GM19099 (cell line): ENCODE results near the gene MSI2.

Experiments
- POLR2A ChIP-seq: IDR thresholded peaks from 3 replicates; pipeline ENCODE4 v1.6.1; 2011; ENCODE audit warnings: low read depth; ENCODE audit not compliant: insufficient read length; ENCODE audit errors: extremely low read depth

MSI2 gene

DNA sequence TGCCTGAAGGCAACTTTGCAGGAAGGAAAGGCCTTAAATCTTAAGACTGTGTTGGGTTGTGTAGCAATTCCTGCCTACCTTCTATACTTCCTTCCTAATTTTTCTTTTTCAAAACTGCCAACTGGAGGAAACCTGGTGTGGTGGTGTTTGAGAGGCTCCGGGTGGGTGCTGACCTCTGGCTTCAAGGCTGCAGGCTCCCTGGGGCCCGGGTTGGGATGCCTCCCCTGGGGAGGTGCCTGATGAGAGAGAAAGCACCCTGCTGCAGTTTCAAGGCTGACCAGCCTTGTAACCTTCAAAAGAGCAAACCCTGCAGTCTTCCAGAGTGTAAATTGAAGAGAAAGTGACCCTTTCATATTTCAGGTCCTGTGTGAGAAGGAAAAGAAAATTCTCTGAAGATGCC lies 55.9 kb downstream of the MSI2 start:
- TF ChIP-seq POLR2A, result no peak

- no peak for TF ChIP-seq POLR2A
Measured at GRCh38 chr17:57313097-57313835, 56.9 kb downstream of the MSI2 start.

DNA sequence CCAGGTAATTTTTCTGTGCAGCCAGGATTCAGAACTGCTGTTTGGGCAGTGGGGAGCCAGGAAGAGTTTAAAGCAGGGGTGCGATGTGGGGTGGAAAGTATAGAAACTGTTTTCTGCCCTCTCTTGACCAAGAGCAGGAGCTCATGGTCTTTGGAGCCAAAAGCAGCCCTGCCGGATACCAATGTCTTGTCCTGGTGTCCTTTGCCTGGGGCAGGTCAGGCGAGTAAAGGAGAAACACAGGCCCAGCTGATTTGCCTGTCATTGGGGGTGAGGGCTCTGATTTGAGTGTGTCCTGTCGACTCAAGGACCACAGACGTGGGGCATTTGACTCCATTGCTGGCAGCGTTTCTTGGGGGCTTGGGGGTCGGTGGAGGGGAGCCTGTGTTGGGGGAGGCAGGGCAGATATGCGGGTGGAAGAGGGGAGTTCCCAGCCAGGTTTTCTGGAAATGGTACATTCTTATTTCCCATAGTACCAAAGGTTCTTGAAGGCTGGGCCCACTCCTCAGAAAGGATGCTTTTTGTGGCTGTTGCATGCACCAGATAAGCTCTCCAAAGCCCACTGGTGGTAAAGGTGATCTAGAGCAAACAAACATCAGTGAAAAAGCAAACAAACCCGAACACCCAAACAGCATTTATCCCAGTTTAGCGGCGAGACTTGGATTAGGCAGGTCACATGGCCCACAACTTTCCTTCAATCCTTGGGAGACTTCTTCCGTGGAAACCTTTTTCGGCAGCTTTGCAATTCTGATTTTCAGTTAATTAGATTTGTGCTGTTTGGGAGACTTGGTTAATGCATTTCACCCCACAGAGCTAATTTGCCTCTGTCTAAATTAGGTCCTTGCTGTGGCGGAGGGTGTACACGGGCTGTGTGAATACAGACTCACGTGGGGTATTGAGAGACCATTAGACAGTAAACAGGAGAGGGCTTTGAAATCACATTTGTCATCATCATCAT lies 59.0 kb downstream of the MSI2 start:
- TF ChIP-seq POLR2A, result no peak

GRCh38 chr17:57316361-57316760 lies 60.0 kb downstream of the MSI2 start:
- no peak for TF ChIP-seq POLR2A

GRCh38 chr17:57317079-57317478 lies 60.8 kb downstream of the MSI2 start:
- no peak for TF ChIP-seq POLR2A

- no peak for TF ChIP-seq POLR2A
Measured at GRCh38 chr17:57318913-57319312, 62.6 kb downstream of the MSI2 start.

- no peak for TF ChIP-seq POLR2A
Measured at GRCh38 chr17:57319806-57320205, 63.5 kb downstream of the MSI2 start.

- no peak for TF ChIP-seq POLR2A
Measured at GRCh38 chr17:57323391-57323790, 67.1 kb downstream of the MSI2 start.

- TF ChIP-seq POLR2A, result no peak
Measured at GRCh38 chr17:57324060-57324459, 67.7 kb downstream of the MSI2 start.

DNA sequence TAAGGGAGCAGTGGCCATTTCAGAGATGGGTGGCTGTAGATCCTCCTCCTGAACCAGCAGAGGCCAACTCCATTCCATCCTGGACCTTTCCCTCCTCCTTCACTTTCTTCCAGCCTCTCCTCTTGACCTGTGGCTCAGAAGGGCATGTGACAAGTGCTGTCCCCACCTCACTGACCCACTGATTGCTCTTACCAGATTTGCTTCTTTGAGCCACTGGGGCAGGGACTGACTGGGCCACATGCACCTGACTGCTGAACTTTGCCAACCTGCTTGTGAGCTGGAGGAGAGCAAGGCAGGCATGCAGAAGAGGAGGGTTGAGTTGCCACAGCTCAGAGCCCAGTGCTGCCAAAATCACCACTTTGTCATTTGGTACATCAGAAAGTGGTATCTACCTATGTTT lies 68.3 kb downstream of the MSI2 start:
- TF ChIP-seq POLR2A, result no peak

DNA sequence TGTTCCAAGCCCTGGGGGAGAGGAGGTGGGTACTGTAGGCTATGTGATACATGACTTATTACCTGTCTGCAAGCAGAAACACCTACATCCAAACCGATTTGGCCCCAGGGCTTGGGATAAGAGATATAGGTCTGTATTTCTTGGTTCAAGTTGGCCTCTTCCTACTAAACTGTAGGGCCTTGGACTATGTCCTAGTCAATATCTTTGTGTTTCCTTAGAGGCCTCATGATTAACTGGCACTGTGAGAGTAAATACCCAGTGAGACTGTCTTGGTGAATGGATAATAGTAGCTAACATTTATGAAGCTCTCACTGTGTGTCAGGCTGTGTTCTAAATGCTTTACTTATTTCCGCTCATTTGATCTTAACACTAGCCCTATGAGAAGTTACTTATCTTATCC lies 70.0 kb downstream of the MSI2 start:
- TF ChIP-seq POLR2A, result no peak

DNA sequence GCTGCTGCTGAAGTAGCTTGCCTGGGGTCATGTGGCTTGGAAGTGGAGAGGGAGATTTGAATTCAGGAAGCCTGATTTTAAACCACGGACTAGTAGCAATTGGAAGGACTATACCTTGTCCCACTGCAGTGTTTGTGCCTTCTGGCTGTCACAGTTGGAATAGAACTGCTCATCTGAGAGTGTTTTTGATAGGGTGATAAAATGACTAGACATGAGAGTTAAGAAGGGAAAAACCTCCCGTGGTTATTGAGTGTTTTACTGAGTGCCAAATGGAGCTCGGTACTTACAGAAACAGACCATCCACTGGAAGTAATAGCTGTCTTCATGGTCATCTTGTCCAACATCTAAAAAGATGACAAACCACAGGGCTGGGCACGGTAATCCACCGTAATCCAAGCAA lies 70.4 kb downstream of the MSI2 start:
- TF ChIP-seq POLR2A, result no peak

DNA sequence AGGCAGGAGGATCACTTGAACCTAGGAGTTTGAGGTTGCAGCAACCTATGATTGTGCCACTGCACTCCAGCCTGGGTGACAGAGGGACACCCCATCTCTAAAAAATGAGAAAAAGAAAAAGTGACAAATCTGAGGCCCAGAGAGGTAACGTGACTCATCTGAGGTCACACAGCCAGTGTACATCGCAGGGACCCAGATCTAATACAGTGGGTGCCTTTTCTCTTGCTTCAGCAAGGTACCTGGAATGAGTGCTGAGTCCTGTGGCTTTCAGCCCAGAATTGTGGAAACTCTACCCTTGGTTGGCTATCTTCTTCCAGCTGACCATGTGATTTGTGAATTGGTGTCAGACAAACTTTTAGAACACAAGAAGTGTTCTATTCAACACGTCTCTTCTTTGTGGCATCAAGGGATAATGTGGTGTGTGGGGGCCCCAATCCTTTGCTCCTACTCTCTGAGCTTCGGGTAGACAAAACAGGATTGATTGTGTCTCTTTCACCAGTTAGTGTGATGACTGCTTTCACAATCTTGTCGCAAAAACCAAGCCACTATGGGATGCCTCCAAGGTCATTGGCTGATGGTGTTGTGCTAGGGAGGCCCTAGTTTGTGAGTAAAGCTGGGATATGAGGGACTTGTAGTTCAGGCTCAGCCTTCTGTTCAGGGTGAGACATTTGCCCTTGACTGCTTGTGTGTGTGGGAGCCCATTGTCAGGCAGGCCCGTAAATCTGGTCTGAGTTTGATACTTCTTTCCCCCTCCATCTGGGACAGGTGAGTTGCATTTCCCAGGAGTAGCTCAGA lies 71.0 kb downstream of the MSI2 start:
- TF ChIP-seq POLR2A, result no peak

GRCh38 chr17:57328109-57328882 lies 72.0 kb downstream of the MSI2 start:
- TF ChIP-seq POLR2A, result no peak

DNA sequence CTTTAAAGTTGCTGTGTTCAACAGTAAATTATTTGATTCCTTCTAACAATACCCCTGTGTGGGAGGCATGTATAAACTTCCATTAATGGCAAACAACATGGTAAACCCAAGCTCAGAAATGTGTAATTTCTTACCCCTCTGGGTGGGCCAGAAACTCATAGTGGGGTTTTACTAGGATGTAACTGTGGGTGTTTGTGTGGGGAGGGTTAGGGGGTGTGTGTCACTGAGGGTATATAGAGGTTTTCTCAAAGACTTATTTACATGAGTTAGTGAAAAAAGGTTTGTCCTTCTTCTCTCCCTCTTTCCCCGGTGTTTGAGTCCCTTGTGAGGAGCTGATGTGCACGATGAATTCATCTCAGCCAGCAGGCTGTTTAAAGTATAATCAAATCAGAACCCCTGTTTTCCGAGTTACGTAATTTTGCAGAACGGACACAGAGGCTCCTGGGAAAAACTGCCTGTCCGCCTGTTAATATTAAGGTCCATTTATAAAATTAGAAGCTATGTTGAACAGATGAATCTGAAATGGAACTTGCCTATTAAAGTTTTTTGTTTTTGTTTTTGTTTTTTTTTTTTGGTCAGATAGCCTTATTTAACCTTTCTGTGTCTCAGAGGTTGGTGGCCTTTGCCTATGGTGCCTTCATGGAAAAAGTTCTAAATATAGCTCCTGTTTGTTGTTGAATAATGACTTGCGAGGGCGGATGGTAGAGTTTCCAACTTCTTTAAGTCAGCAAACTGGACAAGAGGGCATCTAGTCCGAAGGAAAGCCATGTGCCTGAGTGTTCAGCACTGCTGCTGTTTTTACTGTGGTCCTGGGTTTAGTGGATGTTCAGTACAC lies 73.3 kb downstream of the MSI2 start:
- no peak for TF ChIP-seq POLR2A
